Retina (tissue), 1 donor: Measurements from ENCODE around the gene CCSAP.

Experiments
- DNase-seq: peaks from one replicate; pipeline ENCODE4 v3.0.0-alpha.2; 2016

CCSAP gene

DNA sequence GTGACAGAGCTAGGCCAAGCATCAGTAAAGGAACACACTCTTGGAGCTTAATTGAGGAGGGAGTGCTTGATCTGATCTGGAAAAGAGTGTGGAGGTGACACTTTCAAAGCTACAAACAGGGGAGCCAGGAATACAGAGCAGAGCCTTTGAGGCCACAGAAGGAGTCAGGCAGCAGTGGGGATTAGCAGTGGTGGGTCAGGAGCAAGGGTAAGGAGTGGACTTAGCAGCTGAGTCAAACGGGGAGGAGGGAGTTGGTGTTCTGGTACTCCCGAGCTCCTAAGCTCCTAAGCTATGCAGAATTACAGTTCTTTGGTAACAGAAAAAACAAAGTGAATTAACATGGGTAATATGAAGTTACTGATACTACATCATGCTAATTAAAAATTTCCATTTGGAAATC is 57.4 kb downstream of the CCSAP start:
- no peak for DNase-seq

- DNase-seq: no peak
Observed at GRCh38 chr1:229284887-229285286, 58.0 kb downstream of the CCSAP start.

DNA sequence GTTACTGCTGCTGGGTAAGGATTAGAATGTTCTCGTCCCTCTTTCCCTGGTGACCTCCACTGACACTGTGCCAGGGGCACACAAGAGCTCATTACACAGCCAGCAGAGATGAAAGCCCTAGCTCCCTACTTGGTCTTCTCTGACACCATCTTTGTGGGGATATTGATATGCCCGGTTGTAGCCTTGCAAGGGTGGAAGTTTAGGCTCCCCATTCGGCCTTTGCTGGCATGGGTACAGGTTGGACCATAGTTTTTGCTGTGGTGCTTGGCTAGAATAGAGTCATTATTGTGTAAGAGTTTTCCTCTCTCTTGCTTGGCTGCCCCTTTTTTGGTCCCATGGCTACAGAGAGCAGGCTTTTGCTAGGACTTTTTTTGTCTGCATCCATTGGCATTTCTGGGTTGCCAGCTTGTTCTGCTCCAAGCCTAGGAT is 59.6 kb downstream of the CCSAP start:
- no peak for DNase-seq

GRCh38 chr1:229282295-229282823 is 60.5 kb downstream of the CCSAP start:
- no peak for DNase-seq

DNA sequence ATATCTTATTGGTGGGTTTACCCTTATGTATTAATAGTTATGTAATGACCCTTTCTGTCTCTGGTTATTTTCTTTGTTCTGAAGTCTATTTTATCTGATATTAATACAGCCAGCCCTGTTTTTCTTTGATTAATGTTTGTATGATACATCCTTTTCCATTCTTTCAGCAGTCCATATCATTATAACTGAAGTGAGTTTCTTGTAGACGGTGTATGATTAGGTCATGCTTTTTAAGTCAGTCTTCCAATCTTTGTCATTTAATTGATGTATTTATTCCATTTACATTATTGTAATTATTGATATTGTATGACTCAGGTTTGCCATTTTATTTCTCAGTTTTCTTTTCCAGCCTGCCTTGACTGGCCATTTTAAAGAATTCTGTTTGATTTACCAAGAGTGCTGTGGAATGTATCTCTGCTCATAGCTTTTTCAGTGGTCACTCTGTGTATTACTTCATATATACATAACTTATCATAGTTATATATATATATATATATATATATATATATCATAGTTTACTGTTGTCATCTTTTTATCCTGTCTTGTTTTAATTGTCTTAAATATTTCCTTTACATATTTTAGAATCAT is 61.4 kb downstream of the CCSAP start:
- no peak for DNase-seq

- no peak for DNase-seq
Observed at GRCh38 chr1:229280921-229281320, 61.9 kb downstream of the CCSAP start.

DNA sequence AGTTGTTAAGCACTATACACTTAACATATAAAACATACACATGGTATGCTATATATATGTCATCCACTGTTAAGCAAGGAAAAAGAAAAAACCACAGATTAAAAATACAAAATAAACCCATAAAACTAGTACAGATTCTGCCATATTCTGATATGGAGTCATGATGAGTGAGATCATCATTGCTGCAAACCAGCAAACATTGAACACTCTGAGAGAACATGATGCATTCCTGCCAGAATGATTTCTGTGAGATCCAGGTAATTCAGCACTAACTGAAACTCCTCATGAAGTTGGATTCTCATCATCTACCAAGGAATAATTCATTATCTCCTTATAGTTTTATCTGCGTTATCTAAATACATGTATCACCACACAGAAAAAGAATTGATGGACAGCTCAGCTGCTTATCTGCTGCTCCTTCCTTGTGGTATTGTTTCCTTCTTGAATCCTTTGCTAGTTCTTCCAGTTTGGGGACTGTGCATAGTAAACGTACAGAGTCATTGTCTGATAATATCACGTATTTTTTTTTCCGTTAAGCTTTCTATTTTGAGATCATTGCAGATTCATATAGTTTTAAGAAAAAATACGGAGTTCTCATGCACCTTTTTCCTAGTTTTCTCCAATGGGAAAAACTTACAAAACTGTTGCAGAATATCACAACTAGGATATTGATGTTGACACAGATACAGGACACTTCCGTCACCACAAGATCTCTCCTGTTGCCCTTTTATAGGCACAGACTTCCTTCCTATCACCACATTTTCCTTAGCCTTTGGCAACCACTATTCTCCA is 62.6 kb downstream of the CCSAP start:
- no peak for DNase-seq

DNA sequence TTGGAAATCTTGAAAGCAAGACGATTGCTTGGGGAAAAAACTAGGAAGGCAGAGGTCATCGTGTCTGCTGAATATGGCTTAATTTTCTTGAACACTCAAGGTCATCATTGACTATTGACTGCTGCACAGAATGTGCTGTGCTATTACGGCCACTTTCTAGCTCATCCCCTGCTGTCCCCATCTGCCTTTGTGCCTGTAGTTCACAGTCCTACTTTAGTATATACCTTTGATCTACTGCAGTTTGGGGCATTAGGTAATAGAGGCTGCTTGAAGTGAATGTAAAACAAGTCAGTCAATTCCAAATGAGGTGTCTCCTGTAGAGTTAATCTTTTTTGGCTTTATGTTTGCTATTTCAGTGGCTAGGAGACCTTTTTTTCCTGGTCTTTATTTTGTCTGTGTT is 63.6 kb downstream of the CCSAP start:
- no peak for DNase-seq

- DNase-seq: no peak
Observed at GRCh38 chr1:229278120-229278741, 64.6 kb downstream of the CCSAP start.

DNA sequence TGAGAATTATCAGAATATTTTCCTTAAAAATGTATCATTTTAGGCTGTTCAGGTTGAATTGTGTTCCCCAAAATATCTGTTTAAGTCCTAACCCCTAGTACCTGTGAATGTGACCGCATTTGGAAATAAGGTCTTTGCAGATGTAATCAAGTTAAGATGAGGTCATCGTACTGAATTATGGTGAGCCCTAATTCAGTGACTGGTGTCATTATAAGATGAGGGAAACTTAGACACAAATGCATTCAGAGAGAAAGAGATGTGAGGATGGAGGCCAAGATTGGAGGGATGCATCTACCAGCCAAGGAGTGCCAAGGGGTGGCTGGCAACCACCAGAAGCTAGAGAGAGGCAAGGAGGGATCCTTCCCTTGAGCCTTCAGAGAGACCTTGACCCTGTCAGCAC is 67.8 kb downstream of the CCSAP start:
- DNase-seq: no peak

DNA sequence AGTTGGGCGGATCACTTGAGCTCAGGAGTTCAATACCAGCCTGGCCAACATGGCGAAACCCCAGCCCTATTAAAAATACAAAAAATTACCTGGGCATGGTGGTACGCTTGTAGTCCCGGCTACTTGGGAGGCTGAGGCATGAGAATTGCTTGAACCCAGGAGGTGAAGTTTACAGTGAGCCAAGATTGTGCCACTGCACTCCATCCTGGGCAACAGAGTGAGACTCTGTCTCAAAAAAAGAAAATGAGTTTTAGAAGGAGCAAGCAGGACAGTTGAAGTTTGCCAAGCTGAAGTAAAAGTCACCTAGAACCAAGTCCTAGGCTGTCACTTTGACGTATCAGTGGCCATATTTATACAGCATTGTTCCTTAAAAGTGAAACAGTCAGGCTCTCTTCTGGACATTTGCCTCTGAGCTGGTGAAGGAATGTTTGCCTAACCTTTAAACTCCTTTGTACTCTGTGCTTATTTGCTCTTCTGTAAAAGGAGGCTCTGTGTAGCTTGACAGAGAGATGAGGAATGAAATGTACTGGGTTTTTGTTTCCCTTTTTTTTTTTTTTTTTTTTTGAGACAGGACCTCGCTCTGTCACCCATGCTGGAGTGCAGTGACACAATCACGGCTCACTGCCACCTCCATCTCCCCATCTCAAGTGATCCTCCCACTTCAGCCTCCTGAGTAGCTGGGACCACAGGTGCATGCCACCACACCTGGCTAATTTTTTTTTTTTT is 69.2 kb downstream of the CCSAP start:
- no peak for DNase-seq

GRCh38 chr1:229272164-229273158 is 70.4 kb downstream of the CCSAP start:
- DNase-seq: no peak

GRCh38 chr1:229271448-229272159 is 71.2 kb downstream of the CCSAP start:
- peak; percentile 61 for DNase-seq
